Measurements from ENCODE around the gene ZNF101. TPM values are rescaled to one million over a fixed set of nuclear protein-coding genes. Genes with fewer than 3 reads are reported as not detected.

The ZNF101 gene
- total and polyA plus RNA-seq, 2 experiments from 2014 or later = 5.9 to 6.0 TPM

- Histone ChIP-seq H3K27ac (no peak overlapping the region), H3K36me3 (no peaks in the 10 kb centered on the region), H3K9me3 (ENCODE audit: low read depth) (no peaks in the 10 kb centered on the region), H3K4me3 (no peak overlapping the region), H3K4me1 (ENCODE audit: low read depth) (no peaks in the 10 kb centered on the region), H3K27me3 (no peaks in the 10 kb centered on the region)
- TF ChIP-seq CTCF (IDR thresholded peaks at IDR 0.05; ENCODE audit: low read depth, low read length) = no peak
- DNase-seq (ENCODE audit: low read depth in 1 of 2, low spot score in 1 of 2) = no peak
Observed at GRCh38 chr19:19704836-19705235, 36.2 kb downstream of the ZNF101 start.

GRCh38 chr19:19710506-19710905, 41.9 kb downstream of the ZNF101 start:
- peaks cover 16% of the 10 kb centered on the region for H3K9me3 ChIP-seq (ENCODE audit: low read depth)
- peaks cover 30% of the 10 kb centered on the region for H3K36me3 ChIP-seq
- TF ChIP-seq CTCF (IDR thresholded peaks at IDR 0.05; ENCODE audit: low read depth, low read length) = no peak
- H3K4me1 ChIP-seq (ENCODE audit: low read depth) = no peaks in the 10 kb centered on the region
- no peak overlapping the region for H3K4me3 ChIP-seq
- no peaks in the 10 kb centered on the region for H3K27me3 ChIP-seq
- no peak for DNase-seq (ENCODE audit: low read depth in 1 of 2, low spot score in 1 of 2)
- no peak overlapping the region for H3K27ac ChIP-seq

GRCh38 chr19:19711306-19711933, 42.8 kb downstream of the ZNF101 start:
- Histone ChIP-seq H3K36me3 (peaks cover 30% of the 10 kb centered on the region), H3K4me3 (no peak overlapping the region), H3K9me3 (ENCODE audit: low read depth) (peaks cover 16% of the 10 kb centered on the region), H3K4me1 (ENCODE audit: low read depth) (no peaks in the 10 kb centered on the region), H3K27ac (no peak overlapping the region), H3K27me3 (no peaks in the 10 kb centered on the region)
- TF ChIP-seq CTCF (IDR thresholded peaks at IDR 0.05; ENCODE audit: low read depth, low read length) = no peak
- DNase-seq (ENCODE audit: low read depth in 1 of 2, low spot score in 1 of 2) = no peak

GRCh38 chr19:19711934-19712828, 43.5 kb downstream of the ZNF101 start:
- H3K27me3 ChIP-seq = no peaks in the 10 kb centered on the region
- H3K4me3 ChIP-seq = no peak overlapping the region
- no peak for TF ChIP-seq CTCF (IDR thresholded peaks at IDR 0.05; ENCODE audit: low read depth, low read length)
- H3K27ac ChIP-seq = no peak overlapping the region
- no peaks in the 10 kb centered on the region for H3K4me1 ChIP-seq (ENCODE audit: low read depth)
- peaks cover 30% of the 10 kb centered on the region for H3K36me3 ChIP-seq
- DNase-seq (ENCODE audit: low read depth in 1 of 2, low spot score in 1 of 2) = no peak
- peaks cover 16% of the 10 kb centered on the region for H3K9me3 ChIP-seq (ENCODE audit: low read depth)

GRCh38 chr19:19719798-19720197, 51.2 kb downstream of the ZNF101 start:
- no peaks in the 10 kb centered on the region for H3K27me3 ChIP-seq
- no peak for DNase-seq (ENCODE audit: low read depth in 1 of 2, low spot score in 1 of 2)
- H3K4me1 ChIP-seq (ENCODE audit: low read depth) = no peaks in the 10 kb centered on the region
- no peak for TF ChIP-seq CTCF (IDR thresholded peaks at IDR 0.05; ENCODE audit: low read depth, low read length)
- H3K36me3 ChIP-seq = no peaks in the 10 kb centered on the region
- H3K27ac ChIP-seq = no peak overlapping the region
- no peak overlapping the region for H3K4me3 ChIP-seq
- no peaks in the 10 kb centered on the region for H3K9me3 ChIP-seq (ENCODE audit: low read depth)
